GM12875 (cell line): Measurements from ENCODE around the gene KIF14.
"Not testable (repeated sequence)": the region's sequence is repeated elsewhere in the genome, so short reads cannot be mapped to it uniquely, and the experiment has no call there.

ENCODE experiments used
- H3K4me3 ChIP-seq: one replicate; pipeline ENCODE4 v1.5.1; 2011; ENCODE audit warnings: low read depth, low read length, control low read depth
- TF ChIP-seq, protein P1 (sequence below): IDR thresholded peaks from 2 replicates; pipeline ENCODE4 v1.5.1; 2011; ENCODE audit warnings: low read depth, mild to moderate bottlenecking, control low read depth, inconsistent platforms, low read length, moderate library complexity, borderline replicate concordance; ENCODE audit not compliant: insufficient read depth

The KIF14 gene

DNA sequence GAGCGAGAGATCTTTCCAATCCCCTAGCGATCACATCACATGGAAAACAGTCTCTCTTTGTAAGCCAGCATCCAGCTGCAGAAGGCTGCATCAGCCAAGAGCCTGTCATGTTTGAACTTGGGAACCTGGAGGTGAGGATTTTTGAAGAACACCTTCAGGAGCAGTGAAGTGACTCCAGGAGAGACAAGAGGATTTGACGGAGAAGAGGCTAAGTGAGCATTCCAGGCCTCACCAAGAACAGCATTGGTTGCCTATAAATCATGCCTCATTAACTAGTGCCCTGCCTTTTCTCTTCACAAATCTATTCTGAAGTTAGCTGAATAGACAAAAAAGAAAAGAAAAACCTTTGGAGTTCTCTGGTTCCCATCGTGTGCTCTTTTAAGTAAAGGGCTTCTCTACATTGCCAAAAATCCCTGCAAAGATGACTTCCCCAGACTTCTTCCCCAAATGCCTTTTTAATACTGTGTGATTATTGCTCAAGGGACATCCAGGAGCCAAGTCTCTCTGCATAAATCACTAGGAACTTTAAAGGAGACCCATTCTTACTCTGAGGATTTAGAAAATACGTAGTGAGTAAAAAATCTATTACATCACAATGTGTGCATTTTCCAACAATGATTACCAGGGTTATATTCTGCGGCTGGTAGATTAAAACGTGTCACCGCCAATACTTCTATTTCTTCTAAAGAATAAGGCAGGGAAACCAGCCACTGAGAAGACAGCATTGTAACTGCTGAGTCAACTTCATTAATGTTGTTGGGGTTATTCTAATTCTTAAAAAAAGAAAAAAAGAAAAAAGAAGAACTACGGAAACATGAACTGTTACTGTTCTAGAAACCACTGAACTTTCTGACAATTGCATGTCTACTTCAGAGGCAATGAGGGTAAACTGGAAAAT is 95.2 kb downstream of the KIF14 start:
- TF ChIP-seq, protein P1, sequence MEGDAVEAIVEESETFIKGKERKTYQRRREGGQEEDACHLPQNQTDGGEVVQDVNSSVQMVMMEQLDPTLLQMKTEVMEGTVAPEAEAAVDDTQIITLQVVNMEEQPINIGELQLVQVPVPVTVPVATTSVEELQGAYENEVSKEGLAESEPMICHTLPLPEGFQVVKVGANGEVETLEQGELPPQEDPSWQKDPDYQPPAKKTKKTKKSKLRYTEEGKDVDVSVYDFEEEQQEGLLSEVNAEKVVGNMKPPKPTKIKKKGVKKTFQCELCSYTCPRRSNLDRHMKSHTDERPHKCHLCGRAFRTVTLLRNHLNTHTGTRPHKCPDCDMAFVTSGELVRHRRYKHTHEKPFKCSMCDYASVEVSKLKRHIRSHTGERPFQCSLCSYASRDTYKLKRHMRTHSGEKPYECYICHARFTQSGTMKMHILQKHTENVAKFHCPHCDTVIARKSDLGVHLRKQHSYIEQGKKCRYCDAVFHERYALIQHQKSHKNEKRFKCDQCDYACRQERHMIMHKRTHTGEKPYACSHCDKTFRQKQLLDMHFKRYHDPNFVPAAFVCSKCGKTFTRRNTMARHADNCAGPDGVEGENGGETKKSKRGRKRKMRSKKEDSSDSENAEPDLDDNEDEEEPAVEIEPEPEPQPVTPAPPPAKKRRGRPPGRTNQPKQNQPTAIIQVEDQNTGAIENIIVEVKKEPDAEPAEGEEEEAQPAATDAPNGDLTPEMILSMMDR = no peak
- H3K4me3 ChIP-seq = no peak overlapping the region

DNA sequence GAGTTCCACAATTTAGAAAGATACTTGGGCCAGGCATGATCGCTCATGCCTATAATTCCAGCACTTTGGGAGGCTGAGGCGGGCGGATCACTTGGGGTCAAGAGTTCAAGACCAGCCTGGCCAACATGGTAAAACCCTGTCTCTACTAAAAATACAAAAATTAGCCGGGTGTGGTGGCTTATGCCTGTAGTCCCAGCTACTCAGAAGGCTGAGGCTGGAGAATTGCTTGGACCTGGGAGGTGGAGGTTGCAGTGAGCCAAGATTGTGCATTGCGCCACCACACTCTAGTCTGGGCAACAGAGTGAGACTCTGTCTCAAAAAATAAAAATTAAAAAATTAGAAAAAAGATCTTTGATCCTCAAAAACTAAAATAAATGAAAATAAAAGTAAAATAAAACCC is 96.0 kb downstream of the KIF14 start:
- H3K4me3 ChIP-seq = not testable (repeated sequence)

DNA sequence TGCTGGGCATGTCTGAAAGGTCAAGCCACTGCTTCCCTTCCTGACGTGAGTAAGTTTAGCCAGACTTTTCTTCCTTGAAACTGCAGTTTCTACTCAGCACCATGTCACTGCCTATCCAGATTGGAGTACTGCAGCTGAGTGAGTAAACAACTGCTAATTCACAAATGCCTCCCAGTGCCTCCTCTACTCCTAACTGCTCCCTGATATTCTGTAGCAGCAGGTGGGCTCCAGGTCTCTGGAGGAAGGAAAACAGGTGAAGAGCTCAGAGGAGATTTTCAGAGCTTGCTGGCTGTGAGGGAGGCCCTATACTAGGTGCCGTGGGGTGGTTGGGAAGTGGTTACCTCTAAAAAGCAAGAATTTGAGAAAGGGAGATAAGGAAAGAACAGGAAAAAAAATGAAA is 96.5 kb downstream of the KIF14 start:
- H3K4me3 ChIP-seq = no peak overlapping the region
- TF ChIP-seq, protein P1 = no peak

DNA sequence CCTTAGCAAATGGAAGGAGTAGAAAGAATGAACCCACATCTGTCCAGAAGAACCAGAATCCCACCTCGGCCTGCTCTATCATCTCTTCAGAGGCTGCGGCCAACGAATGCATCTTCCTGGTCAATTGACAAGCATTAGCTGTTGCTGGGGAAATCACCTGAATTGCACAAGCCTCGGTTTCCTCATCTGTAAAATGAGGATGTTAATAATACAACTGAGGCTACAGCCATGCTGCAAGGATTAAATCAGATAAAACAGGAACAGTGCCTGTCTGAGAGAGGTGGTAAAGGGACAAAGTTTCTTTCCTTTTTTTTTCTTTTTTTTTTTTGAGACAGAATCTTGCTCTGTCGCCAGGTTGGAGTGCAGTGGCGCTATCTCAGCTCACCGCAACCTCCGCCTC is 99.8 kb downstream of the KIF14 start:
- no peak overlapping the region for H3K4me3 ChIP-seq
- TF ChIP-seq, protein P1 = no peak

DNA sequence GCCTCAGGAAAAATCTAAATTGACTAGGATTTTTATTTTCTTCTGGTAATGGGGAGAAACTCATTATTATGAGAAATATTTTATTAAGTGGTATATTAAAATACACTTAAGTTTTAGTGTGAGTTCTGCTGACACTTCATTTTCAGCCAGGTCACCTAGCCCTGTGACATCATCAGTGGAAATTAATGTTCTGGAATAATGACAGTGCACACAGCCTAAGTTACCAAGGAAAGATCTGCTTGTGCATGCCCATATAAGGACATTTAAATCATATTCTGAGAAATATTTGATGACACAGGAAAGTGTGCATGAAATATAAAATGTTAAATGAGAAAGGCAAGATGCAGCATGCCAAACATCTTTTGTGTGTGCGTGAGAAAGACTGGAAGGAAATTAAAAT is 102.0 kb downstream of the KIF14 start:
- H3K4me3 ChIP-seq = no peak overlapping the region

DNA sequence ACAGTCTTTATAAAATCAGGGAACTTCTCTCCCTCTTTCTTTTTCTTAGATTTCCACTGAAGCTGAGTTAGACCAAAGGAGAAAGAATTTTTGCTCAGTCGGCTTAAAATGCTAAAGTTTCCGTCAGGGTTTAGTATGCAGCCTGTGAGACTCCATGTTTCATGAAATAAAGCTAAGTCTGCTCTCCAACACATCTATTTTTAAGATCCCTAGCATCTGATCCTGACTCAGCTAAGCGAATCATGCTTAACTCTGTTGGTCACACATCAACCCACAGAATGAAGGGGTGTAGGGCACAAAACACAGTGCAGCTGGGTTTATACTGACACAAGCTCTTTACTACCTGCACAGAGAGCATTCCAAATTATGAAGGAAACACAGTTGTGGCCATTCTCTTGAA is 108.4 kb downstream of the KIF14 start:
- H3K4me3 ChIP-seq = no peak overlapping the region
- TF ChIP-seq, protein P1 = no peak

More for the DNA sequence above, 102.0 kb downstream of the KIF14 start:
- TF ChIP-seq, protein P1 = no peak

DNA sequence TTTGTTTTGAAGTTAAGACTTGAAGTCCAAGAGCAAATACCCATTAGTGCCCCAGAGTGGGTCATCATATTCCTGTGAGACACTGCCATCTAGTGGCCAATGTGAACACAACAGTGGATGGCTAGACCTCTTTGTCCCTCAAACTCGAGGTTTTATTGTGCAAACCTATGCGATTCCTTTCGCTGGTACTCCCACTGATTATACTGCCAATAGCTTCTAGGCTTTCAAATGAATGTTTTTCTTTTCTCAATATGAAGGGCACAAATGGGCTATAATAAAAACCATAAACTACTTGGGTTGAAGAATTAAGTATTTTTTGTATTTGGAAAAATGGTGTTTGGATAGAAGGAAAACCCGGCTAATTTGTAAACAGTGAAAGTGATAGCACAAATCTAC is 110.3 kb downstream of the KIF14 start:
- H3K4me3 ChIP-seq = no peak overlapping the region

More for the DNA sequence above, 110.3 kb downstream of the KIF14 start:
- TF ChIP-seq, protein P1 = peak; percentile 67; the same call in 1 of the 2 replicates
